DND-41 (cell line): ENCODE results near the gene DKC1.
A peak's percentile ranks its signal among the peaks of the same experiment; 100 is the strongest.

Experiments used
- ATAC-seq: fragments of 200-7000 bp; cut with Tn5 transposase; 3 replicates; pipeline ENCODE4 v1.9.1; 2021; ENCODE audit warnings: low read depth; ENCODE audit not compliant: insufficient read depth
- DNase-seq: peaks from one replicate; pipeline ENCODE4 v3.0.0-alpha.2; 2020
- H2AFZ ChIP-seq: 2 replicates; pipeline ENCODE4 v1.6.0; 2012; ENCODE audit warnings: low read depth, low read length
- H3K27ac ChIP-seq: 2 replicates; pipeline ENCODE4 v1.5.1; 2012; ENCODE audit warnings: low read length, inconsistent platforms
- H3K27me3 ChIP-seq: fragments of 200-600 bp; sonication (generic); 2 replicates; pipeline ENCODE4 v1.6.0; 2012; ENCODE audit warnings: low read length, mild to moderate bottlenecking, inconsistent platforms; ENCODE audit not compliant: insufficient read depth, poor library complexity
- H3K36me3 ChIP-seq: 2 replicates; pipeline ENCODE4 v1.5.1; 2012; ENCODE audit warnings: low read length, inconsistent platforms; ENCODE audit not compliant: insufficient read depth
- H3K4me1 ChIP-seq: 2 replicates; pipeline ENCODE4 v1.5.1; 2012; ENCODE audit warnings: mild to moderate bottlenecking, low read length; ENCODE audit not compliant: insufficient read depth
- H3K4me2 ChIP-seq: 2 replicates; pipeline ENCODE4 v1.6.0; 2012; ENCODE audit warnings: mild to moderate bottlenecking, moderate library complexity, low read length, inconsistent platforms; ENCODE audit not compliant: insufficient read depth
- H3K4me3 ChIP-seq, 2 experiments: fragments of 200-600 bp in 1 of 2; shearing (Covaris generic) in 1 of 2; 2 replicates each; pipeline ENCODE4 v1.5.1; 2012 to 2016; ENCODE audit warnings: inconsistent platforms in 2 of 2, low read length in 2 of 2, mild to moderate bottlenecking in 2 of 2, low read depth in 1 of 2, moderate library complexity in 1 of 2
- H3K79me2 ChIP-seq: 2 replicates; pipeline ENCODE4 v1.6.0; 2012; ENCODE audit warnings: low read length, inconsistent platforms; ENCODE audit not compliant: insufficient read depth
- H3K9ac ChIP-seq: 2 replicates; pipeline ENCODE4 v1.6.0; 2012; ENCODE audit warnings: low read depth, mild to moderate bottlenecking, inconsistent platforms, low read length, moderate library complexity
- H3K9me3 ChIP-seq: 2 replicates; pipeline ENCODE4 v1.5.1; 2012; ENCODE audit warnings: low read length, moderate library complexity, mild to moderate bottlenecking, inconsistent platforms; ENCODE audit not compliant: insufficient read depth, severe bottlenecking
- H4K20me1 ChIP-seq: 2 replicates; pipeline ENCODE4 v1.6.0; 2012; ENCODE audit warnings: low read length; ENCODE audit not compliant: insufficient read depth
- EZH2 ChIP-seq: IDR thresholded peaks from 3 replicates; pipeline ENCODE4 v1.6.1; 2012; ENCODE audit warnings: borderline replicate concordance, low read depth, mild to moderate bottlenecking, moderate library complexity, low read length, inconsistent platforms; ENCODE audit not compliant: severe bottlenecking
- TF ChIP-seq, protein P1 (sequence below): IDR thresholded peaks from 2 replicates; pipeline ENCODE4 v1.5.1; 2012; ENCODE audit warnings: borderline replicate concordance, low read length, moderate library complexity, mild to moderate bottlenecking; ENCODE audit not compliant: poor library complexity, severe bottlenecking; ENCODE audit errors: extremely low read depth

DKC1 gene

DNA sequence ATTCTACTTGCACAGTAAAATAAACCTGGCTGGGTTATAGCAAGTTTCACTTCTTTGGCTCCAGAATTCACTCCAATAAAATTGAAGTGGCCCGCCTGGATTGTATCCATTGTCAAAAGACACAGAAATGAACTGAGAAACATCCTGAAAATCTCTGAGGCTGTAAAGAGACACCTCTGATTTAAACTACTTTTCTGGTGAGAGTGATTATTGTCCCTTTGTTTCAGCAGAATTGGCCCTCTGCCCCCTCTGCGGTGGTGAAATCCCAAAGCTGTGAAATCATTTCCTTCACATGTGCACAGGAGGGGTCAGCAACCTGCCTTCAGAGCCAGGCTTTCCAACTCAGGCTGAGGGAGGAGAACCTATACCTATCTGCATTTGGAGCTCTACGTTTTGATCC, 34.8 kb upstream of the DKC1 start:
- H4K20me1 ChIP-seq, result no peaks in the 10 kb centered on the region
- H3K4me1 ChIP-seq, result peaks cover 68% of the 10 kb centered on the region
- H3K27ac ChIP-seq, result peak overlapping the region; percentile 60; the same call in 1 of the 2 replicates
- H3K9ac ChIP-seq, result no peak overlapping the region
- no peaks in the 10 kb centered on the region for H3K9me3 ChIP-seq
- peaks cover 100% of the 10 kb centered on the region for H3K79me2 ChIP-seq
- DNase-seq, result no peak
- H3K4me3 ChIP-seq, result no peak overlapping the region
- no peak overlapping the region for H2AFZ ChIP-seq
- no peak for ATAC-seq
- H3K36me3 ChIP-seq, result peaks cover 18% of the 10 kb centered on the region
- no peak for TF ChIP-seq EZH2
- TF ChIP-seq, protein P1, sequence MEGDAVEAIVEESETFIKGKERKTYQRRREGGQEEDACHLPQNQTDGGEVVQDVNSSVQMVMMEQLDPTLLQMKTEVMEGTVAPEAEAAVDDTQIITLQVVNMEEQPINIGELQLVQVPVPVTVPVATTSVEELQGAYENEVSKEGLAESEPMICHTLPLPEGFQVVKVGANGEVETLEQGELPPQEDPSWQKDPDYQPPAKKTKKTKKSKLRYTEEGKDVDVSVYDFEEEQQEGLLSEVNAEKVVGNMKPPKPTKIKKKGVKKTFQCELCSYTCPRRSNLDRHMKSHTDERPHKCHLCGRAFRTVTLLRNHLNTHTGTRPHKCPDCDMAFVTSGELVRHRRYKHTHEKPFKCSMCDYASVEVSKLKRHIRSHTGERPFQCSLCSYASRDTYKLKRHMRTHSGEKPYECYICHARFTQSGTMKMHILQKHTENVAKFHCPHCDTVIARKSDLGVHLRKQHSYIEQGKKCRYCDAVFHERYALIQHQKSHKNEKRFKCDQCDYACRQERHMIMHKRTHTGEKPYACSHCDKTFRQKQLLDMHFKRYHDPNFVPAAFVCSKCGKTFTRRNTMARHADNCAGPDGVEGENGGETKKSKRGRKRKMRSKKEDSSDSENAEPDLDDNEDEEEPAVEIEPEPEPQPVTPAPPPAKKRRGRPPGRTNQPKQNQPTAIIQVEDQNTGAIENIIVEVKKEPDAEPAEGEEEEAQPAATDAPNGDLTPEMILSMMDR, result no peak
- no peaks in the 10 kb centered on the region for H3K27me3 ChIP-seq
- no peak overlapping the region for H3K4me2 ChIP-seq

DNA sequence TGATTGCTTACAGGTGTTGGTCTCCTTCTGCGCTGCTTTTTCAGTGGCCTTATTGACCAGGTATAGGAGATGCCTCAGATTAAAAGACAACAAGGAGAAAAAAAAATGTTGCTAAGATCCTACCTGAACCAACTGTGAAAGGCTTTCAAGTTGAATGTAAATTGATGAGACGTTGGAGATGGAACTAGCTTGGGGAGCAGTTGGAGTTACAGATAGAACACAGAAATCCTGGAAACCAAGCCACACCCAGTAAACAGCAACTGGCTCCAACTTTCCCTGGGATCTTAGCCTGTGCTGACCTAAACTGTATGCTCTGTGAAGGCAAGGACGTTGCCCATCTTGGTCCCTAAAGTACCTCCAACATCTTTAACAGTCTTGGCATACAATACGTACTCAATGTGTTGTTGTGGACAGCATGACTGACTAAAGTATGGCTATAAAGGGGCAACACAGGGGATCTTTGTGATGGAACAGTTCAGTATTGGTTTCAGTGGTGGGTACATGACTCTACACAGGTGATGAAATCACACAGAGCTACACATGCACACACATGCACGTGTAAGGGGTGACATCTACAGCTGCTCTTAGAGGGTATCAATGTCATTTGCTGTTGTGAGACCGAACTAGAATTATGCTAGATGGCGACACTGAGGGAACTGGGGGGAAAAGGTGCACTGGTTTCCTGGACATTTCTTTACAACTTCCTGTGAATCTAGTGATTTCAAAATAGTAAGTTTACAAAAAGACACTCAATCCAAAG, 34.1 kb upstream of the DKC1 start:
- Histone ChIP-seq H3K4me3 (no peak overlapping the region), H3K79me2 (peaks cover 100% of the 10 kb centered on the region), H3K9me3 (no peaks in the 10 kb centered on the region), H4K20me1 (no peaks in the 10 kb centered on the region), H3K27me3 (no peaks in the 10 kb centered on the region), H2AFZ (no peak overlapping the region), H3K27ac (peak overlapping the region; percentile 60), H3K9ac (no peak overlapping the region), H3K4me1 (peaks cover 71% of the 10 kb centered on the region), H3K4me2 (no peak overlapping the region), H3K36me3 (peaks cover 12% of the 10 kb centered on the region)
- TF ChIP-seq, protein P1, result peak; percentile 33
- no peak for TF ChIP-seq EZH2
- DNase-seq (no peak), ATAC-seq (no peak)

DNA sequence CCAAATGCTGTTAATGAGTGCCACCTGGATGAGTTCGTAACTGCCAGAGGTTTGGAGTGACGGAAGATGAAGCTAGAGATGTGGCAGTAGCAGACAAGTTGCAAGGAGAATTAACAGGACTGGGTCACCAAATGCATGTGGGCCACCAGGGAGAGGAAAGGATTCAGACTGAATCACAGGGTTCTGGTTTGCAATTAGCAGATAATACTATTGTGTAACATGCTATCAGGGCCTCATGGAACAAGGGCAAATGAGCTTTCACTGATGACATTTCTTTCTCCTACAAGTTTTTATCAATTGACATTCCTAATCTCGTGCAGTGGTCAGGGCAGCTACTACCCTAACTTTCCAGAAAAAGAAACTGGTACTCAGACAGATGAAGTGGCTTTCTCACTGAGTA, 33.2 kb upstream of the DKC1 start:
- Histone ChIP-seq H3K9me3 (no peaks in the 10 kb centered on the region), H3K27ac (peak overlapping the region; percentile 45; the same call in 1 of the 2 replicates), H3K79me2 (peaks cover 95% of the 10 kb centered on the region), H4K20me1 (no peaks in the 10 kb centered on the region), H3K4me3 (no peak overlapping the region), H3K9ac (no peak overlapping the region), H2AFZ (no peak overlapping the region), H3K36me3 (peaks cover 9% of the 10 kb centered on the region), H3K27me3 (no peaks in the 10 kb centered on the region), H3K4me1 (peaks cover 75% of the 10 kb centered on the region), H3K4me2 (no peak overlapping the region)
- no peak for ATAC-seq
- no peak for TF ChIP-seq EZH2
- TF ChIP-seq, protein P1, result no peak
- no peak for DNase-seq
